Measurements from ENCODE around the gene SKIC2. TPM values are rescaled to one million over a fixed set of nuclear protein-coding genes. Genes with fewer than 3 reads are reported as not detected.

SKIC2 gene
- total and polyA plus RNA-seq, 2 of the 8 experiments (the other 6 are each of a cell fraction or from before 2014, with no cell fraction given) = 42.1 to 59.7 TPM

DNA sequence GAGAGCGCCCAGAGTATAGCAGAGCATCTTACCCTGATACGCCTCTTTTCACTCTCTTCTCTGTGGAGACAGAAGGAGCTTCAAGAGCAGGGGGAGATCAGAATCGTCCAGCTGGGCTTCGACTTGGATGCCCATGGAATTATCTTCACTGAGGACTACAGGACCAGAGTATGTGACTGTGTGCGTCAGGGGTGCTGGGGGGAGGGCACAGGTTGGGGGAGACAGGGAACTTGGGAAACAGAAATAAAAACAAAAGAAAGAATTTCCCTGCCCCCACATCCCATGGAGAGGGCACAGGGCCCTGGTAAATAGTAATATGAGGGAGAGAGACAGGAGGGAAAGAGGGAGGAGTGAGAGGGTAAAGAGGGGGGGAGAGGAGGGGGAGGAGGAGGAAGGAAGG, 19.9 kb downstream of the SKIC2 start (continued):
- TF ChIP-seq, protein P1, sequence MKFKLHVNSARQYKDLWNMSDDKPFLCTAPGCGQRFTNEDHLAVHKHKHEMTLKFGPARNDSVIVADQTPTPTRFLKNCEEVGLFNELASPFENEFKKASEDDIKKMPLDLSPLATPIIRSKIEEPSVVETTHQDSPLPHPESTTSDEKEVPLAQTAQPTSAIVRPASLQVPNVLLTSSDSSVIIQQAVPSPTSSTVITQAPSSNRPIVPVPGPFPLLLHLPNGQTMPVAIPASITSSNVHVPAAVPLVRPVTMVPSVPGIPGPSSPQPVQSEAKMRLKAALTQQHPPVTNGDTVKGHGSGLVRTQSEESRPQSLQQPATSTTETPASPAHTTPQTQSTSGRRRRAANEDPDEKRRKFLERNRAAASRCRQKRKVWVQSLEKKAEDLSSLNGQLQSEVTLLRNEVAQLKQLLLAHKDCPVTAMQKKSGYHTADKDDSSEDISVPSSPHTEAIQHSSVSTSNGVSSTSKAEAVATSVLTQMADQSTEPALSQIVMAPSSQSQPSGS (IDR thresholded peaks at IDR 0.05; ENCODE audit: low read length) = no peak
- no peak for TF ChIP-seq CBX5 (IDR thresholded peaks at IDR 0.05; ENCODE audit: low read depth, low read length)
- TF ChIP-seq CTBP2 (IDR thresholded peaks at IDR 0.05; ENCODE audit: borderline replicate concordance, insufficient read depth, insufficient read length, low read length) = no peak
- TF ChIP-seq TCF12 (IDR thresholded peaks at IDR 0.05; ENCODE audit: low read depth, low read length) = no peak
- no peak for TF ChIP-seq KDM4A (IDR thresholded peaks at IDR 0.05; ENCODE audit: low read depth, low read length, severe bottlenecking)
- TF ChIP-seq SIX5 (IDR thresholded peaks at IDR 0.05; ENCODE audit: low read depth, low read length) = no peak
- TF ChIP-seq NANOG (IDR thresholded peaks at IDR 0.05; ENCODE audit: insufficient read depth, low read depth, low read length, poor library complexity, severe bottlenecking) = no peak
- TF ChIP-seq CHD2 (IDR thresholded peaks at IDR 0.05; ENCODE audit: low read length) = no peak
